Breast epithelium (tissue), 4 donors: Measurements from ENCODE around the gene AARSD1. TPM values are rescaled to one million over a fixed set of nuclear protein-coding genes. Genes with fewer than 3 reads are reported as not detected.
"Not testable (repeated sequence)": the region's sequence is repeated elsewhere in the genome, so short reads cannot be mapped to it uniquely, and the experiment has no call there.

ENCODE experiments used
- DNase-seq, 2 donors: peaks; one replicate each; pipeline ENCODE4 v3.0.0-alpha.2; 2019; ENCODE audit warnings: low spot score in 2 of 2
- H3K27ac ChIP-seq, 2 donors: fragments of 200-600 bp; sonication (generic) in 1 of 2; one replicate each; pipeline ENCODE4 v1.5.1; 2016 to 2019; ENCODE audit warnings: mild to moderate bottlenecking in 1 of 2
- H3K27me3 ChIP-seq, 2 donors: fragments of 200-600 bp; sonication (generic) in 1 of 2; one replicate each; pipeline versions ENCODE4 v1.5.1 to v1.6.0; 2017 to 2019; ENCODE audit warnings: control low read depth in 1 of 2, mild to moderate bottlenecking in 1 of 2
- H3K36me3 ChIP-seq: fragments of 200-600 bp; one replicate; pipeline ENCODE4 v1.5.1; 2019
- H3K4me1 ChIP-seq, 2 donors: fragments of 200-600 bp; sonication (generic); one replicate each; pipeline ENCODE4 v1.5.1; 2016 to 2019; ENCODE audit warnings: control low read depth in 1 of 2
- H3K4me3 ChIP-seq, 3 donors: fragments of 200-600 bp; sonication (generic); 1 replicate in 2 of 3; 2 replicates in 1 of 3; pipeline ENCODE4 v1.5.1; 2016 to 2019; ENCODE audit warnings: mild to moderate bottlenecking in 3 of 3, moderate library complexity in 2 of 3
- H3K9me3 ChIP-seq, 2 donors: fragments of 200-600 bp; sonication (generic) in 1 of 2; one replicate each; pipeline ENCODE4 v1.5.1; 2016 to 2019; ENCODE audit warnings: control low read depth in 1 of 2
- POLR2A ChIP-seq: fragments of 450-650 bp; IDR thresholded peaks from one replicate; pipeline ENCODE4 v1.6.1; 2016; ENCODE audit warnings: antibody characterized with exemption, mild to moderate bottlenecking, moderate library complexity
- POLR2AphosphoS5 ChIP-seq, 3 donors: sonication (generic); formaldehyde crosslinking; IDR thresholded peaks; one replicate each; pipeline ENCODE4 v1.6.1; 2017; ENCODE audit warnings: antibody characterized with exemption in 3 of 3
- intact Hi-C: fragments of 100-400 bp; cut with DNase I; formaldehyde crosslinking; loops from one replicate; pipeline ENCODE4 v1.15.1; 2023; ENCODE audit warnings: low total_unique reads
- total RNA-seq, 3 donors: library from RNA; depleted of rRNA; stranded (reverse); fragments of >200 nt; gene quantifications; one replicate each; pipeline ENCODE4 v1.1.0, GENCODE V29; 2016
- TF ChIP-seq, protein P1 (sequence below), 3 donors: fragments of 450-650 bp; IDR thresholded peaks; one replicate each; pipeline ENCODE4 v1.5.1; 2016 to 2017; ENCODE audit warnings: antibody characterized with exemption in 3 of 3, mild to moderate bottlenecking in 3 of 3, moderate library complexity in 3 of 3

AARSD1 gene
- total RNA-seq, 3 donors from 2014 or later = 25.3 to 34.7 (median 26.5) TPM

DNA sequence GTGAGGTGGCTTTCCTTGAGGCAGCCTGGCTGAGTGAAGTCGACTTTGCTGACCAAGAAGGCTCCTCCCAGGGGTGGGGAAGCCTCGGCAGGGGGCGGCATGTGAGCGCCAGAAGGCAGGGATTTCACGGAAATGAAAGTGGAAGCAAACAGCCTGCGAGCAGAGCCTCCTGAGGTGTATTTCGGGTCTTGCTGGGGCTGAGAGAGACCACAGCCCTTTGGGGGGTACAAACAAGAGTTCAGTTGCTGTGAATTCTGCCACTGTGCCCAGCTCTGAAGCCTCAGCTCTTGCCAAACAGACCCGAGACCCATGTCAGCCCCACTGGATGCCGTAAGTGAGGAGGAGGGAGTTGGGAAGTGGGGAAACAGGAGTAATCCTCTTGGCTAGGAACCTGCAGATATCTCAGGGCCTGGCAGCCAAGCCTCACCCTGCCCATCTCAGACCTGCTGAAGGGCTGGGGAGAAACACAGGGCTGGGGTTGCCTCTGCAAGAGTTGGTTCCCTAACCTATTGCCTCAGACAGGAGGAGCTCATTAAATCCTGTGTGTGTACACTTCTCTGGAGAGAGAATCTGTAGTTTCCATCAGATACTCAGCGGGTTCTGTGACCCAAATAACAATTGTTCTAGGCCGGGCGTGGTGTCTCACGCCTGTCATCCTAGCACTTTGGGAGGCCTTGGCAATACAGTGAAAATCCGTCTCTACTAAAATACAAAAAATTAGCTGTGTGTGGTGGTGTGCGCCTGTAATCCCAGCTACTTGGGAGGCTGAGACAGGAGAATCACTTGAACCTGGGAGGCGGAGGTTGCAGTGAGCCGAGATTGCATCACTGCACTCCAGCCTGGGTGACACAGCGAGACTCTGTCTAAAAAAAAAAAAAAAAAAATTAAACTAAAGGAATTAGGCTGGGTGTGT, 42.6 kb upstream of the AARSD1 start, which contains the start of gene IFI35:
Gene IFI35 (plus strand): TSS at position 146 of the 913 bp plus-strand sequence. CDS start 164 bp downstream, at position 310.
- DNase-seq = peak; percentile 73 to 86
- H3K9me3 ChIP-seq = no peaks in the 10 kb centered on the region
- peak; percentile 52 to 66 (median 53) for TF ChIP-seq POLR2AphosphoS5 (IDR thresholded peaks at IDR 0.05)
- TF ChIP-seq POLR2A = no peak
- TF ChIP-seq, protein P1, sequence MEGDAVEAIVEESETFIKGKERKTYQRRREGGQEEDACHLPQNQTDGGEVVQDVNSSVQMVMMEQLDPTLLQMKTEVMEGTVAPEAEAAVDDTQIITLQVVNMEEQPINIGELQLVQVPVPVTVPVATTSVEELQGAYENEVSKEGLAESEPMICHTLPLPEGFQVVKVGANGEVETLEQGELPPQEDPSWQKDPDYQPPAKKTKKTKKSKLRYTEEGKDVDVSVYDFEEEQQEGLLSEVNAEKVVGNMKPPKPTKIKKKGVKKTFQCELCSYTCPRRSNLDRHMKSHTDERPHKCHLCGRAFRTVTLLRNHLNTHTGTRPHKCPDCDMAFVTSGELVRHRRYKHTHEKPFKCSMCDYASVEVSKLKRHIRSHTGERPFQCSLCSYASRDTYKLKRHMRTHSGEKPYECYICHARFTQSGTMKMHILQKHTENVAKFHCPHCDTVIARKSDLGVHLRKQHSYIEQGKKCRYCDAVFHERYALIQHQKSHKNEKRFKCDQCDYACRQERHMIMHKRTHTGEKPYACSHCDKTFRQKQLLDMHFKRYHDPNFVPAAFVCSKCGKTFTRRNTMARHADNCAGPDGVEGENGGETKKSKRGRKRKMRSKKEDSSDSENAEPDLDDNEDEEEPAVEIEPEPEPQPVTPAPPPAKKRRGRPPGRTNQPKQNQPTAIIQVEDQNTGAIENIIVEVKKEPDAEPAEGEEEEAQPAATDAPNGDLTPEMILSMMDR (IDR thresholded peaks at IDR 0.05) = peak in 1 of 3 donors; percentile 18
- no peaks in the 10 kb centered on the region for H3K4me1 ChIP-seq
- H3K27ac ChIP-seq = peak within 1 kb of the TSS; percentile 96 to 98
- no peaks in the 10 kb centered on the region for H3K27me3 ChIP-seq
- H3K4me3 ChIP-seq = peak within 1 kb of the TSS; percentile 55 to 89 (median 76)
- no peaks in the 10 kb centered on the region for H3K36me3 ChIP-seq
- intact Hi-C loops = no loop called here

DNA sequence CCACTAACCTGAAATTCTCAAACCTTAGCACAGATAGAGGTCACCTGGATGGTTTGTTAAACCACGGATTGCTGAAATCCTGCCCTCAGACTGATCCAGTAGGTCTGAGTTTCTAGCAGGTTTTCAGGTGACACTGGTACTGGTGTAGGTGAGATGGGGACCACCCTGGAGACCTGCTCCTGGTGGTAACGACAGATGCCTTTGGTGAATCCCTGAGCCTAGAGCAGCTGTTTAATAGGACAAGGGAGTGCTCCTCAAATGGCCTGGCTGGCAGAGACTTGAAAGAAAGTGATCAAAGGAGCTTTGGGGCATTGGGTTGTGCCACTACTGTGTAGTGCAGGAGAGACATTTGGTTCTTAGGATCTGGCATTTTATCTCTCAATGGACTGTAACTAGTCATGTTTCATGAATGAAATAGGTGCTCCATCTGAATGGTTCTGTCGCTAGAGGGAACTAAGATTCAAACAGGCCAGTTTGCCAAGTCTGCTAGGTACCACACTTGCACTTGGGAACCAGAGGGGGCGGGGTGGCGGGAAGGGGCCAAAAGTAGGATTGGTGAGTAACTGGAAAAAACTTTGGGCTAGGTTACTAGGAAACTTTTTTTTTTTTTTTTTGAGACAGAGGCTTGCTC, 39.4 kb upstream of the AARSD1 start:
- no peak overlapping the region for H3K4me3 ChIP-seq
- intact Hi-C loops = no loop called here
- H3K27ac ChIP-seq = no peak overlapping the region
- peaks cover 0 to 8% of the 10 kb centered on the region in 2 donors for H3K4me1 ChIP-seq
- no peak for DNase-seq
- TF ChIP-seq POLR2AphosphoS5 (IDR thresholded peaks at IDR 0.05) (no peak), POLR2A (no peak)
- TF ChIP-seq, protein P1 (IDR thresholded peaks at IDR 0.05) = no peak
- H3K27me3 ChIP-seq = no peaks in the 10 kb centered on the region
- H3K36me3 ChIP-seq = no peaks in the 10 kb centered on the region
- H3K9me3 ChIP-seq = no peaks in the 10 kb centered on the region

DNA sequence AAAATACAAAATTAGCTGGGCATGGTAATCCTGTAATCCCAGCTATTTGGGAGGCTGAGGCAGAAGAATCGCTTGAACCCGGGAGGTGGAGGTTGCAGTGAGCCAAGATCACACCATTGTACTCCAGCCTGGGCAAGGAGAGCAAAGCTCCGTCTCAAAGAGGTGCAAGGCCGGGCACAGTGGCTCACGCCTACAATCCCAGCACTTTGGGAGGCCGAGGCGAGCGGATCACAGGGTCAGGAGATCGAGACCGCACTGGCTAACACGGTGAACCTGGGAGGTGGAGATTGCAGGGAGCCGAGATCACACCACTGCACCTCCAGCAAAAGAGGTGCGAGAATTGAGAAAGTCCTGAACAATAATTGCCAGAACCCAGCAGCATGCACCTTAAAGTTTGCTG, 36.6 kb upstream of the AARSD1 start:
- H3K4me1 ChIP-seq, H3K4me3 ChIP-seq, intact Hi-C loops, H3K27ac ChIP-seq, DNase-seq, H3K9me3 ChIP-seq, H3K36me3 ChIP-seq, H3K27me3 ChIP-seq: not testable (repeated sequence)

DNA sequence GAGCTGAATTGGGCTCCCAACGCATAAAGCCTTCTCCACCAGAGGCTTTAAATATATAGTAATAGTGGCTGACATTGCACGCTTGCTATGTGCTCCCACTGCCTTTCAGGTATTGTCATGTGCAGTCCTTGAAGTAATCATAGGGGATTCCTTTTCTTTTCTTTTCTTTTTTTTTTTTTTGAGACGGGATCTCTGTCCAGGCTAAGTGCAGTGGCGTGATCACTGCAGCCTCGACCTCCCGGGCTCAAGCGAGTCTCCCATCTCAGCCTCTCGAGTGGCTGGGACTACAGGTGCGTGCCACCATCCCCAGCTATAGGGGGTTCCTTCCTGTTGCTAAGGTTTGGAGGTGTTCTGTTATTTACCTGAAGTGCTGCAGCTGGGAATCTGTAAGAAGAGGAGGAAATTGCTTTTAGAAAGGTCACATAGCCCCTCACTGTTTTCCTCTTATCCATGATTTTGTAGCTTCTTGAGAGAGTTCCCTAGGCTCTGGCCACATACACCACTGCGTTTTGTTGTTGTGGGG, 34.8 kb upstream of the AARSD1 start:
- TF ChIP-seq POLR2AphosphoS5 (IDR thresholded peaks at IDR 0.05) = no peak
- no peak for TF ChIP-seq POLR2A
- TF ChIP-seq, protein P1 (IDR thresholded peaks at IDR 0.05) = no peak
- Histone ChIP-seq H3K4me1 (peaks cover 0 to 8% of the 10 kb centered on the region in 2 donors), H3K27me3 (no peaks in the 10 kb centered on the region), H3K36me3 (no peaks in the 10 kb centered on the region), H3K4me3 (peak overlapping the region; percentile 78 to 91 (median 80)), H3K27ac (peak overlapping the region; percentile 95 to 97), H3K9me3 (no peaks in the 10 kb centered on the region)
- intact Hi-C loops = no loop called here
- DNase-seq = no peak

DNA sequence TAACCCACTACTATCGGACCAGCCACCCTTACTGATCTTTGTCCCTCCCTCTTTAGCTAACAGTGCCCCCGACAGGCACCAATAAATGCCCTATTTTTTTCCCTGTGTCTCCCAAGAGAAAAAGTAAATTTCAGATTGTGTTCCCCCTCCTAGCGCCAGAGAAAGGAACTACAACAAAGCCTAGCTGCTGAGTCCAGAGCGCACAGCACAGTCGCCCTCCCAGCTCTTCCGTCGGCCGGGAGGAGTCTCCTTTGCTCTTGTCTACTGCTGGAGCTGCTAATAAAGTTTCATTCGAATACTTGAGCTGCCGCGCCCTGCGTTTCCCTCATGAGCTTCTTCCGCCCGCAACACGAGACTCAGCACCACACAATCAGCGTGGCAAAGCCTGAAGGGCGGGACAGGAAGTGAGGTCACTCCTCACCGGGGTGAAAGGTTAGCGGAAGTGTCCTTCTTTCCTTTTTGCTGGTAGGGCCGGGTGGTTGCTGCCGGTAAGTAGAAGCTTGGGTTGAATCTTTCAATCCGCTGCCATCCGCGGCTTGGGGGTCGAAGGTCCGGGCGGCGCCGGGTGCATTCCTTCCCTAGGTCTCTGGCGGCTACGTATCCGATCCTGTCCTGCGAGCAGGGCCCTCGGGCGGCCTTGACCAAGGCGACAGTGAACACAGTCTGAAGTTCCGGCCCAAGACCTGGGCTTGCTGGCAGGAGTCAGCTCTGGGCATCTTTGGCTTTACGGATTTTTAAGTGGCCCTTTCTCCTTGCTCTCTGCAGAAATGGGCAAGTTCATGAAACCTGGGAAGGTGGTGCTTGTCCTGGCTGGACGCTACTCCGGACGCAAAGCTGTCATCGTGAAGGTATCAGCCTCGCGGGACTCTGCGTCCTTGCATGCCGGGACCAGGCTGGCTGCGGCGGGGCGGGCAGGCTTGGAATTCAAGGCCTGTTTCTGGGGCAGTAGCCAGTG, 34.0 kb upstream of the AARSD1 start, which contains the start of gene RPL27:
Gene RPL27 (plus strand): TSS at position 436 of the 955 bp plus-strand sequence. CDS start 332 bp downstream, at position 768.
- H3K4me3 ChIP-seq = peak within 1 kb of the TSS; percentile 78 to 91 (median 80)
- TF ChIP-seq POLR2A = peak; percentile 80
- TF ChIP-seq, protein P1 (IDR thresholded peaks at IDR 0.05) = peak; percentile 95 to 97 (median 96)
- peak; percentile 97 to 99 (median 98) for TF ChIP-seq POLR2AphosphoS5 (IDR thresholded peaks at IDR 0.05)
- peak within 1 kb of the TSS; percentile 95 to 97 for H3K27ac ChIP-seq
- no peaks in the 10 kb centered on the region for H3K36me3 ChIP-seq
- peak; percentile 97 to 99 for DNase-seq
- intact Hi-C loops = no loop called here
- peaks cover 0 to 8% of the 10 kb centered on the region in 2 donors for H3K4me1 ChIP-seq
- no peaks in the 10 kb centered on the region for H3K27me3 ChIP-seq
- H3K9me3 ChIP-seq = no peaks in the 10 kb centered on the region
